NCI-H1105 (cell line): ENCODE data around the gene CENPA.
"Not testable (repeated sequence)": the region's sequence is repeated elsewhere in the genome, so short reads cannot be mapped to it uniquely, and the experiment has no call there.

ENCODE experiments used
- DNase-seq: peaks from one replicate; lab custom pipeline; 2025; lab: John Stamatoyannopoulos, UW

Gene CENPA

GRCh38 chr2:26760991-26761390 is 24.9 kb upstream of the CENPA start:
- DNase-seq: not testable (repeated sequence)

- DNase-seq: no peak
Observed at GRCh38 chr2:26763019-26763418, 22.8 kb upstream of the CENPA start.

GRCh38 chr2:26764078-26764887 is 21.6 kb upstream of the CENPA start, which contains the start of gene SLC35F6:
SLC35F6 (plus strand) TSS chr2:26764284; CDS start chr2:26764350, 66 bp downstream.
- DNase-seq: peak; percentile 62

GRCh38 chr2:26764906-26765305 is 20.9 kb upstream of the CENPA start:
- no peak for DNase-seq

- DNase-seq: no peak
Observed at GRCh38 chr2:26765475-26766200, 20.2 kb upstream of the CENPA start.

- DNase-seq: no peak
Observed at GRCh38 chr2:26767129-26767528, 18.7 kb upstream of the CENPA start.

- no peak for DNase-seq
Observed at GRCh38 chr2:26767894-26768487, 17.9 kb upstream of the CENPA start.

- no peak for DNase-seq
Observed at GRCh38 chr2:26768759-26769088, 17.1 kb upstream of the CENPA start.

GRCh38 chr2:26769089-26769761 is 16.6 kb upstream of the CENPA start:
- no peak for DNase-seq

- DNase-seq: no peak
Observed at GRCh38 chr2:26770986-26771586, 14.8 kb upstream of the CENPA start.

- no peak for DNase-seq
Observed at GRCh38 chr2:26772064-26773001, 13.5 kb upstream of the CENPA start.

GRCh38 chr2:26776195-26776800 is 9.6 kb upstream of the CENPA start:
- DNase-seq: no peak

- DNase-seq: no peak
Observed at GRCh38 chr2:26778098-26778497, 7.8 kb upstream of the CENPA start.

- no peak for DNase-seq
Observed at GRCh38 chr2:26778507-26778906, 7.3 kb upstream of the CENPA start.

GRCh38 chr2:26780203-26780760 is 5.6 kb upstream of the CENPA start:
- DNase-seq: no peak

GRCh38 chr2:26782876-26783704 is 2.8 kb upstream of the CENPA start:
- DNase-seq: no peak

- no peak for DNase-seq
Observed at GRCh38 chr2:26784570-26785234, 1.2 kb upstream of the CENPA start.

- no peak for DNase-seq
Observed at GRCh38 chr2:26786207-26787028, 562 bp downstream of the CENPA start.
